GM18499 (cell line): ENCODE results near the gene SOWAHA.
"Not testable (repeated sequence)": the region's sequence is repeated elsewhere in the genome, so short reads cannot be mapped to it uniquely, and the experiment has no call there.

Experiments used
- ATAC-seq: cut with Tn5 transposase; IDR thresholded peaks from one replicate; pipeline ENCODE4 v1.9.1; 2021; ENCODE audit warnings: moderate number of reproducible peaks; ENCODE audit not compliant: insufficient read depth, unreplicated experiment

Gene SOWAHA

GRCh38 chr5:132841305-132841704 is 28.2 kb downstream of the SOWAHA start:
- no peak for ATAC-seq

GRCh38 chr5:132848270-132848669 is 35.2 kb downstream of the SOWAHA start:
- no peak for ATAC-seq

- no peak for ATAC-seq
Observed at GRCh38 chr5:132849347-132849746, 36.2 kb downstream of the SOWAHA start.

GRCh38 chr5:132850066-132850465 is 37.0 kb downstream of the SOWAHA start:
- ATAC-seq = no peak

GRCh38 chr5:132853323-132853722 is 40.2 kb downstream of the SOWAHA start:
- no peak for ATAC-seq

- ATAC-seq = no peak
Observed at GRCh38 chr5:132853790-132854189, 40.7 kb downstream of the SOWAHA start.

- no peak for ATAC-seq
Observed at GRCh38 chr5:132854301-132854700, 41.2 kb downstream of the SOWAHA start.

- ATAC-seq = not testable (repeated sequence)
Observed at GRCh38 chr5:132854992-132855391, 41.9 kb downstream of the SOWAHA start.

- ATAC-seq = no peak
Observed at GRCh38 chr5:132856011-132856410, 42.9 kb downstream of the SOWAHA start.

- ATAC-seq = no peak
Observed at GRCh38 chr5:132859889-132860437, 46.9 kb downstream of the SOWAHA start.

GRCh38 chr5:132860742-132861141 is 47.6 kb downstream of the SOWAHA start:
- no peak for ATAC-seq

- ATAC-seq = no peak
Observed at GRCh38 chr5:132865668-132866341, 52.7 kb downstream of the SOWAHA start.
